ENCODE results near the gene ZFP92.
"Not testable (repeated sequence)": the region's sequence is repeated elsewhere in the genome, so short reads cannot be mapped to it uniquely, and the experiment has no call there.

GRCh38 chrX:153384973-153385372 lies 26.3 kb upstream of the ZFP92 start:
- not testable (repeated sequence) for TF ChIP-seq TAF1, POLR2A, POLR2AphosphoS5 (IDR thresholded peaks at IDR 0.05; ENCODE audit: low read depth, low read length)
